ENCODE results near the gene AGRP. TPM values are rescaled to one million over a fixed set of nuclear protein-coding genes. Genes with fewer than 3 reads are reported as not detected.

Gene AGRP
- total RNA-seq, 2 donors from 2014 or later, result not detected

DNA sequence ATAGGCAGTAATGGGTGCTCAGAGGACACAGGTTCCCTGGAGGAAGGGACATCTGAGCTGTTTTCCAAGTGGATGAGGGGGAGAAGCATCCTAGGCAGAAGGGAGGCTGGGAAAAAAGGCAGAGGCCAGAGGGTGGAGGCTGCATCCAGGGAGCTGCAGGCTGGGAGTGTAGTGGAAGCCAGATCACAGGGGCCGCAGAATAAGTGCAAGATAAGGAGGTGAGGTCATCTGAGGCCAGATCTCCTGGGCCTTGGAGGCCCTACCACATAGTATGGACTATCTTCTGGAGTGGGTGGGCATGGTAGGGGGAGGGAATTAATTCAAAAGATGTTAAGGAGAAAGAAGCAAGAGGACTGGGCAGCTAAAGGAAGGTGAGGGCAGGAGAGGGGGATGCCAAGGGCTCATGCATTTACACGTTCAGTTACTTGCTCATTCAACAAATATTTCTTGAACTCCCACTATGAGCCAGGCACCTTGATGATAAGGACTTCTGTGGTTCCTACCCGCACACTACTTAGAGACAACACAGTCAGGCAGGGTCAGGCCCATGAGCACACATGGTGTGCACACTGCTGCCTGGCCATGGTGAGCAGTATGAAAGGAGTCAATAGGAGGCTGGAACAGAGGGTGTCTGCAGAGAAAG lies 42.9 kb upstream of the AGRP start:
- WGBS, 2 experiments (ENCODE audit: insufficient coverage in 1 of 2, insufficient read length in 1 of 2), result 86 to 87% methylated on average over 2 to 3 of the region's 3 CpGs
- Histone ChIP-seq H3K27ac (ENCODE audit: low read depth, low read length) (no peak overlapping the region), H3K27me3 (ENCODE audit: control insufficient read depth, insufficient read depth, low read length, poor library complexity, severe bottlenecking) (peaks cover 21% of the 10 kb centered on the region), H3K4me3 (ENCODE audit: low read length) (no peak overlapping the region), H3K36me3 (ENCODE audit: control insufficient read depth, insufficient read depth, low read length) (no peaks in the 10 kb centered on the region), H3K4me1 (ENCODE audit: control insufficient read depth, insufficient read depth, low read length) (peaks cover 7% of the 10 kb centered on the region), H3K9me3 (ENCODE audit: control insufficient read depth, low read length) (no peaks in the 10 kb centered on the region), H3K9ac (ENCODE audit: extremely low read depth, low read length, poor library complexity, severe bottlenecking) (no peak overlapping the region)
- Mint-ChIP-seq H3K9me3 (no peaks in the 10 kb centered on the region), H3K27ac (no peak overlapping the region), H3K4me1 (peaks cover 20% of the 10 kb centered on the region), H3K27me3 (ENCODE audit: insufficient read depth) (peaks cover 73% of the 10 kb centered on the region), H3K36me3 (ENCODE audit: low read depth) (no peaks in the 10 kb centered on the region), H3K4me3 (no peak overlapping the region)
- TF ChIP-seq, protein P1, sequence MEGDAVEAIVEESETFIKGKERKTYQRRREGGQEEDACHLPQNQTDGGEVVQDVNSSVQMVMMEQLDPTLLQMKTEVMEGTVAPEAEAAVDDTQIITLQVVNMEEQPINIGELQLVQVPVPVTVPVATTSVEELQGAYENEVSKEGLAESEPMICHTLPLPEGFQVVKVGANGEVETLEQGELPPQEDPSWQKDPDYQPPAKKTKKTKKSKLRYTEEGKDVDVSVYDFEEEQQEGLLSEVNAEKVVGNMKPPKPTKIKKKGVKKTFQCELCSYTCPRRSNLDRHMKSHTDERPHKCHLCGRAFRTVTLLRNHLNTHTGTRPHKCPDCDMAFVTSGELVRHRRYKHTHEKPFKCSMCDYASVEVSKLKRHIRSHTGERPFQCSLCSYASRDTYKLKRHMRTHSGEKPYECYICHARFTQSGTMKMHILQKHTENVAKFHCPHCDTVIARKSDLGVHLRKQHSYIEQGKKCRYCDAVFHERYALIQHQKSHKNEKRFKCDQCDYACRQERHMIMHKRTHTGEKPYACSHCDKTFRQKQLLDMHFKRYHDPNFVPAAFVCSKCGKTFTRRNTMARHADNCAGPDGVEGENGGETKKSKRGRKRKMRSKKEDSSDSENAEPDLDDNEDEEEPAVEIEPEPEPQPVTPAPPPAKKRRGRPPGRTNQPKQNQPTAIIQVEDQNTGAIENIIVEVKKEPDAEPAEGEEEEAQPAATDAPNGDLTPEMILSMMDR (conservative IDR thresholded peaks at IDR 0.05), result no peak
- no peak for DNase-seq

DNA sequence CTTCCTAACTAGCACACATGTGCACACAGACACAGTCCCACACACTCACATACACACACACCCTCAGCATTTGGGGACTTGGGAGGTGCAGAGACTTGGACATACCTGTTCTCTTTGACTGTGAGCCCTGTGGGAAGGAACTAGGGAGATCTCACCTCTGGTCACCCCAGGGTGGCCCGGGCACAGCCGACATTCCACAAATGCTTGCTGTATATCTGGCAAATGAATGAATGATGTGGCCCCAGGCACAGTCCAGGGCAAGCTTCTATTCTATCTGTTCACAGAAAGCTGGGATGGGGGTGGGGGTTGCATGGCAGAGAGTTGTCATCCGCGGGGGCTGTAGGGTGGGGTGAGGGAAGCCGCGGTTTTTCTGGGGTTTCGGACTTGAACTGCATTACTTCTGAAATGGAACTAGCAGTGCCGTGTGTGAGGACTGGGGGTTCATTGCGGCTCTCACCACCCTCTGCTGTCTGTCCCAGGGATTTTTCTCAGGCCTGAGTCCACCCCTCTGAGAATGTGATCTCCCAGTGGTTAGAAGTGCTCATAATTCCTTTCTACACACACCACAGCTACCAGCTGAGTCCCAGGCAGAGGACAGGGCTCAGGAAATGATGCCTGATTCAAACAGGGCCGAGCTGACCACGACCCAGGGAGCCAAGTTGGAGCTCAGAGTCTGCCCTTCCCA lies 42.0 kb upstream of the AGRP start:
- H3K27me3 ChIP-seq (ENCODE audit: control insufficient read depth, insufficient read depth, low read length, poor library complexity, severe bottlenecking), result peaks cover 12% of the 10 kb centered on the region
- H3K27me3 Mint-ChIP-seq (ENCODE audit: insufficient read depth), result peaks cover 68% of the 10 kb centered on the region
- no peaks in the 10 kb centered on the region for H3K36me3 Mint-ChIP-seq (ENCODE audit: low read depth)
- H3K9ac ChIP-seq (ENCODE audit: extremely low read depth, low read length, poor library complexity, severe bottlenecking), result no peak overlapping the region
- H3K27ac ChIP-seq (ENCODE audit: low read depth, low read length), result no peak overlapping the region
- no peak overlapping the region for H3K4me3 ChIP-seq (ENCODE audit: low read length)
- H3K4me1 ChIP-seq (ENCODE audit: control insufficient read depth, insufficient read depth, low read length), result peaks cover 7% of the 10 kb centered on the region
- H3K27ac Mint-ChIP-seq, result no peak overlapping the region
- WGBS, 2 experiments (ENCODE audit: insufficient coverage in 1 of 2, insufficient read length in 1 of 2), result 70 to 71% methylated on average over 8 to 11 of the region's 11 CpGs
- no peaks in the 10 kb centered on the region for H3K9me3 ChIP-seq (ENCODE audit: control insufficient read depth, low read length)
- no peaks in the 10 kb centered on the region for H3K36me3 ChIP-seq (ENCODE audit: control insufficient read depth, insufficient read depth, low read length)
- H3K4me3 Mint-ChIP-seq, result no peak overlapping the region
- TF ChIP-seq, protein P1 (conservative IDR thresholded peaks at IDR 0.05), result peak; percentile 34
- no peaks in the 10 kb centered on the region for H3K9me3 Mint-ChIP-seq
- peaks cover 20% of the 10 kb centered on the region for H3K4me1 Mint-ChIP-seq
- no peak for DNase-seq

DNA sequence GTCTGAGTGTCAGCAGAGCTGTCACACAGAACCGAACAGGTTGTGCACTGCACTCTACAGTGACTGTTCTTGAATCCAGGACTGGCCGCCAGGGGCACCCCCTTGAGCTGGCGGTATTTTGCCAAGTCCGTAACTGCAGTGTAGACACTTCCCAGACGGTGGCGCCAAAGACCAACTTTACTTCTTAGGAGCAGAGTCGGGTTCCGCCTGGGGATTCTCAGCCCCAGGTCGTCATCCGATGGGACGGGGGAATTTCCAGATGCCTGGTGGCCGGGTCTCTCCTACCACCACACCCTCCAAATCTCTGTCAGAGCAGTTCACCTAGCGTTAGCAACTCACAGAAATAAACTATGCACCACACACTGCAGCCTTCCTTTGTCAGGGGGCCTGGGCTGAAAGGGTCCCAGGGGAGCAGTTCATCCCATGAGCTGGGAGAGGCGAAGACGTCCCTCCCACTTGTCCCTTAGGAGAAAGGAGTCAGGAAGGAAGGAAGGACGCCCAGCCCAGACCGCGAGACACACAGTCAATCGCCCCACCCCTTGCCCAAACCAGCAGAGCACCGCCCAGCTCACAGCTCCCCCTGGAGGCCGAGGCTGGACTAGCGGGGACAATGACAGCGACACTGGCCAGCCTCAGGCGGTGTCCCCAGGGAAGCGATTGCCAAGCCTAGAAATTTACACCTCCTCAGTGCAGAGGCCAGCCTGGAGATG lies 37.9 kb upstream of the AGRP start:
- peak; percentile 99 for DNase-seq
- TF ChIP-seq, protein P1 (conservative IDR thresholded peaks at IDR 0.05), result peak; percentile 77
- Histone ChIP-seq H3K27ac (ENCODE audit: low read depth, low read length) (peak overlapping the region; percentile 94), H3K9me3 (ENCODE audit: control insufficient read depth, low read length) (no peaks in the 10 kb centered on the region), H3K27me3 (ENCODE audit: control insufficient read depth, insufficient read depth, low read length, poor library complexity, severe bottlenecking) (peaks cover 6% of the 10 kb centered on the region), H3K36me3 (ENCODE audit: control insufficient read depth, insufficient read depth, low read length) (no peaks in the 10 kb centered on the region), H3K4me3 (ENCODE audit: low read length) (peak overlapping the region; percentile 79), H3K9ac (ENCODE audit: extremely low read depth, low read length, poor library complexity, severe bottlenecking) (peak overlapping the region; percentile 58), H3K4me1 (ENCODE audit: control insufficient read depth, insufficient read depth, low read length) (no peaks in the 10 kb centered on the region)
- WGBS, 2 experiments (ENCODE audit: insufficient coverage in 1 of 2, insufficient read length in 1 of 2), result 2 to 9% methylated on average over 7 to 24 of the region's 25 CpGs
- Mint-ChIP-seq H3K27ac (peak overlapping the region; percentile 99), H3K36me3 (ENCODE audit: low read depth) (no peaks in the 10 kb centered on the region), H3K9me3 (no peaks in the 10 kb centered on the region), H3K4me1 (peaks cover 8% of the 10 kb centered on the region), H3K27me3 (ENCODE audit: insufficient read depth) (peaks cover 59% of the 10 kb centered on the region), H3K4me3 (peak overlapping the region; percentile 70)
